ENCODE data around the gene HOXB3.

Gene HOXB3

GRCh38 chr17:48575066-48575582 lies 14.9 kb downstream of the HOXB3 start (continued):
- TF ChIP-seq AEBP2 (tag by site-specific recombination; IDR thresholded peaks at IDR 0.05; ENCODE audit: borderline replicate concordance), result no peak
- 0 out of 2 replicates have a peak, but pooled peaks have one; percentile 11 for TF ChIP-seq YY1 (tag by site-specific recombination; IDR thresholded peaks at IDR 0.05)
- no peak for TF ChIP-seq ZNF223 (tag by site-specific recombination; IDR thresholded peaks at IDR 0.05)
- peak; percentile 50; the same call in 1 of the 2 replicates for TF ChIP-seq KLF8 (tag by site-specific recombination; IDR thresholded peaks at IDR 0.05)
- TF ChIP-seq GFI1B (tag by site-specific recombination; IDR thresholded peaks at IDR 0.05), result peak; percentile 88
- TF ChIP-seq ZNF501 (tag by site-specific recombination; IDR thresholded peaks at IDR 0.05), result no peak
- no peak for TF ChIP-seq ZNF792 (tag by site-specific recombination; IDR thresholded peaks at IDR 0.05)
- TF ChIP-seq PRDM2 (tag by site-specific recombination; IDR thresholded peaks at IDR 0.05; ENCODE audit: borderline replicate concordance), result no peak
- no peak for TF ChIP-seq ZNF184 (tag by site-specific recombination; IDR thresholded peaks at IDR 0.05)
- peak; percentile 31; the same call in 1 of the 2 replicates for TF ChIP-seq ZNF398 (tag by site-specific recombination; IDR thresholded peaks at IDR 0.05)
- TF ChIP-seq ZNF311 (tag by site-specific recombination; IDR thresholded peaks at IDR 0.05; ENCODE audit: borderline replicate concordance), result no peak
- TF ChIP-seq ZNF394 (tag by site-specific recombination; IDR thresholded peaks at IDR 0.05; ENCODE audit: borderline replicate concordance), result no peak
- TF ChIP-seq ZNF140 (tag by site-specific recombination; IDR thresholded peaks at IDR 0.05), result no peak
- peak; percentile 72; the same call in 1 of the 2 replicates for TF ChIP-seq ZBTB17 (tag by site-specific recombination; IDR thresholded peaks at IDR 0.05)
- peak; percentile 94 for TF ChIP-seq FEZF1 (tag by site-specific recombination; IDR thresholded peaks at IDR 0.05)
- peak; percentile 67 for TF ChIP-seq KLF17 (tag by site-specific recombination; IDR thresholded peaks at IDR 0.05)
- no peak for TF ChIP-seq ZNF670 (tag by site-specific recombination; IDR thresholded peaks at IDR 0.05; ENCODE audit: low read depth)
- TF ChIP-seq ZFP37 (tag by site-specific recombination; IDR thresholded peaks at IDR 0.05), result no peak
- no peak for TF ChIP-seq ZNF544 (tag by site-specific recombination; IDR thresholded peaks at IDR 0.05)
- TF ChIP-seq MZF1 (tag by site-specific recombination; IDR thresholded peaks at IDR 0.05; ENCODE audit: borderline replicate concordance), result no peak; the same call in 1 of the 2 replicates
- TF ChIP-seq KLF10 (tag by site-specific recombination; IDR thresholded peaks at IDR 0.05), result peak; percentile 95
- no peak for TF ChIP-seq ZNF114 (tag by site-specific recombination; IDR thresholded peaks at IDR 0.05)
- peak; percentile 73; the same call in 1 of the 2 replicates for TF ChIP-seq ZNF580 (tag by site-specific recombination; IDR thresholded peaks at IDR 0.05)
- no peak for TF ChIP-seq ZNF23 (tag by site-specific recombination; IDR thresholded peaks at IDR 0.05; ENCODE audit: borderline replicate concordance)
- TF ChIP-seq ZNF555 (tag by site-specific recombination; conservative IDR thresholded peaks at IDR 0.05), result no peak
- peak; percentile 93 for TF ChIP-seq ZNF843 (tag by site-specific recombination; IDR thresholded peaks at IDR 0.05)
- TF ChIP-seq ZNF274 (IDR thresholded peaks at IDR 0.05; ENCODE audit: low read length), result no peak
- TF ChIP-seq ZNF274 (tag by site-specific recombination; IDR thresholded peaks at IDR 0.05; ENCODE audit: borderline replicate concordance), result no peak
- TF ChIP-seq WT1 (tag by site-specific recombination; IDR thresholded peaks at IDR 0.05), result peak; percentile 94
- TF ChIP-seq ZFP69B (tag by site-specific recombination; IDR thresholded peaks at IDR 0.05), result peak; percentile 49
- TF ChIP-seq ZNF624 (tag by site-specific recombination; IDR thresholded peaks at IDR 0.05), result no peak
- TF ChIP-seq SP3 (tag by site-specific recombination; IDR thresholded peaks at IDR 0.05), result no peak

All from HEK293 (cell line).